ENCODE data around the gene LHFPL6.

LHFPL6 gene

GRCh38 chr13:39516096-39516495 is 86.9 kb downstream of the LHFPL6 start:
- Mint-ChIP-seq H3K27ac (no peak overlapping the region), H3K4me1 (no peaks in the 10 kb centered on the region), H3K27me3 (peaks cover 3% of the 10 kb centered on the region), H3K4me3 (no peak overlapping the region), H3K9me3 (no peaks in the 10 kb centered on the region), H3K36me3 (no peaks in the 10 kb centered on the region)

DNA sequence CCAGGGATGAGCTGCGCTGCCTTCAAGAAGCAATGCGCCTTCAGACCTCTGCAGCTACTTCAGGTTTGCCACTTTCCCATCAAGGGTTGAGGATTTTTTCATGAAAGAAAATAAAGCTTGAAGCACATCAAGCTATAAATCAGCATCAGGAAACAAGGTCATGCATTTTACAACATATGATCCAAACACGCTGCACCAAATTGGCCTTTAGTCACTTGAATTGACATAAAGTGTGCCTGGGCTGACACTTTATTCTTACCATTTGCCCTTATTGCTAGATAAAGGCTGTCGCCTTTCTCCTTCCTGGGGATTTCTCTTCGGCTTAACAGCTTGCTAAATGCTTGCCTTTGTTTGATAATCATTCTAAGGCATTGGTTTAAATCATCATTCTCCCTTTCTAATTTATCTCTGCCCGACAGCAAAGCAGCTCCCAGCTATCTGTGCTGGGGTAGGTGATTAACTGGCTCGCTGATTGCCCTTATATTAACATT is 87.7 kb downstream of the LHFPL6 start:
- no peak overlapping the region for H3K4me3 Mint-ChIP-seq
- peaks cover 3% of the 10 kb centered on the region for H3K27me3 Mint-ChIP-seq
- no peaks in the 10 kb centered on the region for H3K36me3 Mint-ChIP-seq
- no peak overlapping the region for H3K27ac Mint-ChIP-seq
- H3K9me3 Mint-ChIP-seq: no peaks in the 10 kb centered on the region
- H3K4me1 Mint-ChIP-seq: no peaks in the 10 kb centered on the region

DNA sequence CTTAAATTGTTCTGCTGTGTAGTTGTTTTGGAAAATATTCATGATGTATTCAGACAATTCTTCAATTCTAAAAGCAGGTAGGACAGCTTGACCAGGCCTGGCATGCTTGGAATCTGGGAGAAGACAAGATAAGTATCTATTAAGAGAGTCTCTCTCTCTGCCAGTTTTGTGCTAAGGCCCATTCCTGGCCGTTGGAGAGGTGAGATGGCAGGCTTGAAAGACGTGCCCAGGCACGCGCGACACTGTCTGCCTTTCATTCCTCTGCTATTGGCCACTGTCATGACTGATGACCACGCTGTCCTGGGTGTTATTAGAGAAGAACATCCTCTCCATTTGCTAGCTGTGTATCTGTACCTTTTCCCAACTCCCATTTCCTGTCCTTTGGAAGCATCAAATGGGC is 90.3 kb downstream of the LHFPL6 start:
- Mint-ChIP-seq H3K36me3 (no peaks in the 10 kb centered on the region), H3K27ac (no peak overlapping the region), H3K9me3 (no peaks in the 10 kb centered on the region), H3K27me3 (peaks cover 7% of the 10 kb centered on the region), H3K4me3 (no peak overlapping the region), H3K4me1 (no peaks in the 10 kb centered on the region)

GRCh38 chr13:39510316-39510695 is 92.7 kb downstream of the LHFPL6 start:
- Mint-ChIP-seq H3K4me1 (no peaks in the 10 kb centered on the region), H3K9me3 (no peaks in the 10 kb centered on the region), H3K36me3 (no peaks in the 10 kb centered on the region), H3K27me3 (peaks cover 7% of the 10 kb centered on the region), H3K4me3 (no peak overlapping the region), H3K27ac (no peak overlapping the region)

GRCh38 chr13:39509616-39510315 is 93.2 kb downstream of the LHFPL6 start:
- Mint-ChIP-seq H3K4me3 (no peak overlapping the region), H3K9me3 (no peaks in the 10 kb centered on the region), H3K27me3 (peaks cover 7% of the 10 kb centered on the region)

DNA sequence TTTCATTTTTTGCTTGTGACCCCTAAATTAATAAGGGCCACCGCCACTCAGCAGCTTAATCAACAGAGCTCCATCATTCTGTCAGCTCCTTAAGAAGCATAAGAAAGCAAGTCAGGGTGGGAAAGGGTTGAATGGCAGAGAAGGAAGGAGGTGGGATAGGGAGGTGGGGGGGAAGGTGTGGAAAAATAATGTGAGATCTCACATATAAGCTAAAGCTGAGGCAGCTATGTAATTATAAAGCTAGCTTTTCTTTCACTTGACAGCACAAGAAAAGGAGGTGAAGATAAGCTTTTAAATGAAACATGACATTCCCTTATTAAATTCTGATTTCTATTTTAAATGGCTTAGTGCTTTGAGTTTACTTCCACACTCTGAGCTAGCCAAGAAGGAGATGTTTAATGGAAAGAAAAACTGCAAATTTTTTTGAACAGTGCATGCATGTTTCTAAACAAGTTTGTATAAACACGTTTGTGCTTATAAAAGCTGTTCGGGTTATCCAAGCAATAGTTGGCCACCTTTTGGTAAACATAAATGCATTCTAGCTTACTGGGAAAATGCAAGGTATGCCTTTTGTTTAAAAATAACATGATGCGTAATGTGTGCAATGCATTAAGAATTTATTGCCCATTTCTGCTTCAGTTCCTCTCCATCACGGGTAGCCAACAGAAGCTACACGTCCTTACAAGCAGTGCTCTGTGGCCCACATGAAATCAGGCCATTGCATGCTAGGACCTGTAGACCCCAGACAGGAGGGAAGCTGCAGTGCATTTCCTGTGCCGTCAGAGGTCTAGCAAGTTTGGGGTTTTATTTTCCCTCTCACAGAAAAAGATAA is 96.2 kb downstream of the LHFPL6 start:
- H3K27ac Mint-ChIP-seq: no peak overlapping the region

More at GRCh38 chr13:39509616-39510315, 93.2 kb downstream of the LHFPL6 start:
- no peaks in the 10 kb centered on the region for H3K36me3 Mint-ChIP-seq
- H3K4me1 Mint-ChIP-seq: no peaks in the 10 kb centered on the region
- no peak overlapping the region for H3K27ac Mint-ChIP-seq

DNA sequence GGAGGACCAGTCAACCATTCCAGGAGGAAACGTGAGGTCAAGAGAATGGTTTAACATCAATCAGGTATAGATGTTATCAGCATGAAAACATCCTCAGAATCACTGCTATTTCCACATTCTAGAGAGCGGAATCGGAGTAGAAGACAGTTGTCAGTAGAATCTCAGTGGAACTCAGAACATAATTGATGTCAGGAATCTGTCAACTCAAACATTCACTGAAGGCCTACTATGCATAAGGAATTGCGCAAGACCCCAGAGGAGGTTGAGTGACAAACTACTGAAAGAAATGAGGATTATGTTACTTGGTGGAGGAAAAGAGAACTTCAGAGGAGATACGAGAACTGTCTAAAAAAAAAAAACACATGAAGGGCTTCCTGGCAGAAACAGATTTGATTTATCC is 97.8 kb downstream of the LHFPL6 start:
- Mint-ChIP-seq H3K27ac (no peak overlapping the region), H3K4me1 (no peaks in the 10 kb centered on the region), H3K4me3 (no peak overlapping the region), H3K36me3 (no peaks in the 10 kb centered on the region), H3K9me3 (no peaks in the 10 kb centered on the region), H3K27me3 (peaks cover 4% of the 10 kb centered on the region)

More for the DNA sequence above, 96.2 kb downstream of the LHFPL6 start:
- Mint-ChIP-seq H3K9me3 (no peaks in the 10 kb centered on the region), H3K36me3 (no peaks in the 10 kb centered on the region), H3K27me3 (peaks cover 4% of the 10 kb centered on the region), H3K4me1 (no peaks in the 10 kb centered on the region), H3K4me3 (no peak overlapping the region)

DNA sequence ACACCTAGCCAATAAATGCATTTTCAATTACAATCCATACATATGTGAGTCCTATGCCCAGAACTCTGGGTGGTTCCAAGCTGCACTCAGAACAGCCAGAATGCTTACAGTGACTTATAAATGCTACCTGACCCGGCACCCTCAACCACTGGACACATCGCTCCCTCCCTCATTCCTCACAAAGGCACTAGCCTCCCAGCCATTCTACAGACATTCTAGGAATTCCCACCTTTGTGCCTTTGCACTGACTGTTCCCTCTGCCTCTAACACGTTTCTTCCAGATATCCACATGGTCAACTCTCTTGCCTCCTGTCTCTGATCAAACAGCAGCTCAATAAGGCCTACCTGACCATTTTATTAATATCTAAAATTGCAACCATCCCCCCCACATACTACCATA is 99.9 kb downstream of the LHFPL6 start:
- Mint-ChIP-seq H3K4me1 (no peaks in the 10 kb centered on the region), H3K4me3 (no peak overlapping the region)

GRCh38 chr13:39501702-39502324 is 101.2 kb downstream of the LHFPL6 start:
- no peaks in the 10 kb centered on the region for H3K27me3 Mint-ChIP-seq
- no peaks in the 10 kb centered on the region for H3K36me3 Mint-ChIP-seq
- no peaks in the 10 kb centered on the region for H3K9me3 Mint-ChIP-seq
- no peak overlapping the region for H3K4me3 Mint-ChIP-seq
- H3K4me1 Mint-ChIP-seq: no peaks in the 10 kb centered on the region
- H3K27ac Mint-ChIP-seq: no peak overlapping the region

More for the DNA sequence above, 99.9 kb downstream of the LHFPL6 start:
- Mint-ChIP-seq H3K36me3 (no peaks in the 10 kb centered on the region), H3K9me3 (no peaks in the 10 kb centered on the region), H3K27ac (no peak overlapping the region), H3K27me3 (no peaks in the 10 kb centered on the region)

DNA sequence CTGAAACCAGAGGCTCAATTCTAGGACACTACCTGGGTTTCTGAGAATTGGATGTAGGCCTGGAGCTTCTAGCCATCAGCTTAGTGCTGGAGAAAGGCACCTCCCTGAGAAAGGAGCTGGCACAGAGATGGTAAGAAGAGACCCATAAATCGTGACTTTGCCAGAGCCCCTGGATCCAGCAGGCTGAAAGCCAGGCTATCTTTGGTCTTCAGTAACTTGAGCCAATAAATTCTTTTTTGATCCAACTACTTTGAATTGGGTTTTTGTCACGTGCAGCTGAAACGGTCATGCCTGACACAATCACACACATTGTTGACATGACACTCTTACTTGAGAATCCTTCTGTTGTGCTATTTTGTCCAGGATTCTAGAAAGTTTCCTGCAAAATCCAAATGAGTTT is 103.4 kb downstream of the LHFPL6 start:
- no peaks in the 10 kb centered on the region for H3K36me3 Mint-ChIP-seq
- H3K27ac Mint-ChIP-seq: no peak overlapping the region
- H3K9me3 Mint-ChIP-seq: no peaks in the 10 kb centered on the region
- no peaks in the 10 kb centered on the region for H3K4me1 Mint-ChIP-seq
- H3K4me3 Mint-ChIP-seq: no peak overlapping the region
- H3K27me3 Mint-ChIP-seq: peaks cover 3% of the 10 kb centered on the region

- H3K4me1 Mint-ChIP-seq: no peaks in the 10 kb centered on the region
- H3K4me3 Mint-ChIP-seq: no peak overlapping the region
- no peaks in the 10 kb centered on the region for H3K36me3 Mint-ChIP-seq
- H3K27me3 Mint-ChIP-seq: peaks cover 3% of the 10 kb centered on the region
- H3K9me3 Mint-ChIP-seq: no peaks in the 10 kb centered on the region
- no peak overlapping the region for H3K27ac Mint-ChIP-seq
Observed at GRCh38 chr13:39498471-39499114, 104.4 kb downstream of the LHFPL6 start.

DNA sequence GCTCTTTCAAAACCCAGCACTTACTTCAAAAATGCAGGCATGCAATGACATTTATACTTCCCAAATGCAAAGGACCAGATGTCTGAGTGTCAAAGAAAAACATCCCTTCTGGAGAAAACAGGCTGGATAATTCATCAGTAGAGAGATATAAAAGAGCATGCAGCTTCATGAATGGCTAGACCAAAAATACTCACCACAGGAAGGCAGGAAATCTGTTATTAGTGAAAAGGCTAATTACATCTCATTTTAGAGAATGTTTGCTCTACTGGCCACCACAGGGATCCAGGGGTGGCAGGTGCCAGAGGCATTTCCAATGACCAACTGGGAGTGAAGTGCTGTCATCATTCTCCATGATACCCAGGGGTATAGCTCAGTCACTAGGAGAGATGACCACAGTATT is 106.5 kb downstream of the LHFPL6 start:
- H3K27ac Mint-ChIP-seq: no peak overlapping the region
- H3K36me3 Mint-ChIP-seq: no peaks in the 10 kb centered on the region
- H3K4me1 Mint-ChIP-seq: no peaks in the 10 kb centered on the region
- H3K9me3 Mint-ChIP-seq: no peaks in the 10 kb centered on the region
- no peak overlapping the region for H3K4me3 Mint-ChIP-seq
- peaks cover 3% of the 10 kb centered on the region for H3K27me3 Mint-ChIP-seq

- Mint-ChIP-seq H3K9me3 (no peaks in the 10 kb centered on the region), H3K27me3 (peaks cover 6% of the 10 kb centered on the region), H3K27ac (no peak overlapping the region), H3K4me1 (no peaks in the 10 kb centered on the region), H3K36me3 (no peaks in the 10 kb centered on the region), H3K4me3 (no peak overlapping the region)
Observed at GRCh38 chr13:39494633-39495032, 108.4 kb downstream of the LHFPL6 start.

GRCh38 chr13:39494006-39494405 is 109.0 kb downstream of the LHFPL6 start:
- Mint-ChIP-seq H3K4me1 (no peaks in the 10 kb centered on the region), H3K27me3 (peaks cover 6% of the 10 kb centered on the region), H3K9me3 (no peaks in the 10 kb centered on the region), H3K4me3 (no peak overlapping the region), H3K36me3 (no peaks in the 10 kb centered on the region), H3K27ac (no peak overlapping the region)

GRCh38 chr13:39490136-39490535 is 112.9 kb downstream of the LHFPL6 start:
- H3K27me3 Mint-ChIP-seq: peaks cover 4% of the 10 kb centered on the region
- no peaks in the 10 kb centered on the region for H3K36me3 Mint-ChIP-seq
- no peaks in the 10 kb centered on the region for H3K4me1 Mint-ChIP-seq
- no peak overlapping the region for H3K4me3 Mint-ChIP-seq
- H3K9me3 Mint-ChIP-seq: no peaks in the 10 kb centered on the region
- no peak overlapping the region for H3K27ac Mint-ChIP-seq
